K562 (cell line): ENCODE results near the gene AIFM3. TPM values are rescaled to one million over a fixed set of nuclear protein-coding genes. Genes with fewer than 3 reads are reported as not detected.

Experiments used
- FOXO4 ChIP-seq: fragments of 450-650 bp; formaldehyde crosslinking; IDR thresholded peaks from 2 replicates; pipeline ENCODE4 v1.4.0; 2020; ENCODE audit warnings: mild to moderate bottlenecking, moderate library complexity
- HNRNPK ChIP-seq: fragments of 200-400 bp; formaldehyde crosslinking; IDR thresholded peaks from one replicate; pipeline ENCODE4 v1.6.1; 2018; ENCODE audit warnings: mild to moderate bottlenecking, low read depth, low read length; ENCODE audit not compliant: poor library complexity, severe bottlenecking
- PCBP1 ChIP-seq: fragments of 200-400 bp; formaldehyde crosslinking; IDR thresholded peaks from 2 replicates; pipeline ENCODE4 v1.6.1; 2018; ENCODE audit warnings: mild to moderate bottlenecking, low read depth, low read length; ENCODE audit not compliant: poor library complexity, severe bottlenecking
- POLR2G ChIP-seq: fragments of 200-400 bp; formaldehyde crosslinking; IDR thresholded peaks from 2 replicates; pipeline ENCODE4 v1.6.1; 2017; ENCODE audit warnings: low read depth, mild to moderate bottlenecking, antibody characterized with exemption, low read length, moderate library complexity
- THRB ChIP-seq: fragments of 450-650 bp; formaldehyde crosslinking; conservative IDR thresholded peaks from 2 replicates; pipeline ENCODE4 v1.4.0; 2022; ENCODE audit warnings: mild to moderate bottlenecking, missing genetic modification characterization
- ZBTB11 ChIP-seq, 3 experiments: fragments of 200-800 bp in 1 of 3; fragments of 250-450 bp in 1 of 3; fragments of 450-650 bp in 1 of 3; sonication (Bioruptor Pico) in 1 of 3; sonication (Bioruptor generic) in 1 of 3; formaldehyde crosslinking in 1 of 3; IDR thresholded peaks; 2 replicates each; pipeline versions ENCODE4 v1.6.1 to v1.8.0; 2016 to 2022; ENCODE audit warnings: mild to moderate bottlenecking in 2 of 3, missing genetic modification characterization in 2 of 3, missing compliant biosample characterization in 1 of 3, moderate library complexity in 1 of 3
- polyA plus RNA-seq, 8 experiments: library from polyadenylated mRNA; depleted of rRNA in 4 of 8; stranded (reverse) in 5 of 8; unstranded in 3 of 8; fragments of >200 nt; fragmentation: Nextera tagmentation in 2 of 8; fragmentation: Illumina TruSeq in 1 of 8; extraction: Ambion mirVana in 2 of 8; extraction: Trizol in 1 of 8; gene quantifications; 2 replicates each; pipeline versions ENCODE4 v1.2.1 to v1.2.3, GENCODE V29; 2011 to 2014; ENCODE audit warnings: inconsistent platforms in 1 of 8, missing spikeins in 1 of 8
- total RNA-seq, 7 experiments: library from RNA; depleted of rRNA in 6 of 7; stranded (reverse); fragments of >200 nt in 6 of 7; fragmentation: Illumina TruSeq in 2 of 7; extraction: Trizol in 2 of 7; gene quantifications; 2 replicates each; pipeline versions ENCODE4 v1.2.1 to v1.2.3, GENCODE V29; 2011 to 2021; ENCODE audit warnings: low replicate concordance in 1 of 7

The AIFM3 gene
- total and polyA plus RNA-seq, 9 of the 15 experiments (the other 6 are each of a cell fraction or from before 2014, with no cell fraction given), result 0.03 to 0.20 (median 0.07) TPM; not detected in 1

GRCh38 chr22:20989323-20990138 is 22.5 kb downstream of the AIFM3 start (continued):
- TF ChIP-seq ZBTB11 (CRISPR knock-in tag; IDR thresholded peaks at IDR 0.05) (no peak), HNRNPK (no peak), FOXO4 (0 out of 2 replicates have a peak, but pooled peaks have one; percentile 6), POLR2G (peak; percentile 62), THRB (no peak), PCBP1 (no peak)
- TF ChIP-seq, all 486 proteins: peak for 10
